GM10248 (cell line): Measurements from ENCODE around the gene DENND2D.
A peak's percentile ranks its signal among the peaks of the same experiment; 100 is the strongest.

Experiments
- CTCF ChIA-PET: fragments of 300-600 bp; sonication (Branson Sonifier 250); formaldehyde crosslinking; extraction: SDS; loops from one replicate; lab custom pipeline; 2021; ENCODE audit warnings: antibody characterized with exemption; lab: Yijun Ruan, JAX
- POLR2A ChIA-PET: fragments of 350-650 bp; sonication (Branson Sonifier 250); formaldehyde crosslinking; extraction: SDS; loops from one replicate; lab custom pipeline; 2020; ENCODE audit warnings: antibody characterized with exemption; lab: Yijun Ruan, JAX
- DNase-seq: peaks from one replicate; pipeline ENCODE4 v3.0.0; 2012; ENCODE audit errors: extremely low spot score
- CTCF ChIP-seq: IDR thresholded peaks from 2 replicates; pipeline ENCODE4 v1.5.1; 2012; ENCODE audit warnings: mild to moderate bottlenecking, low read depth; ENCODE audit errors: extremely low read depth, missing control alignments, control extremely low read depth

Gene DENND2D

GRCh38 chr1:111222308-111223125, 22.1 kb upstream of the DENND2D start:
- peak; percentile 68 for DNase-seq
- ChIA-PET POLR2A (interaction anchor here (0.8 to 1.9 kb wide), 2 partner anchors 19 to 23 kb away, joined by 4 to 7 read pairs; no protein-coding TSS in a partner anchor), CTCF (interaction anchor here (0.7 to 11.1 kb wide), 31 partner anchors 8 to 545 kb away, joined by 3 to 158 read pairs (median 5); partner anchors contain the start of gene DENND2D)
- peak; percentile 82 for TF ChIP-seq CTCF

GRCh38 chr1:111221633-111222291, 21.3 kb upstream of the DENND2D start:
- ChIA-PET CTCF (interaction anchor here (0.8 to 11.1 kb wide), 12 partner anchors 10 to 260 kb away, joined by 3 to 158 read pairs (median 4); partner anchors contain the start of gene DENND2D), POLR2A (interaction anchor here (1.5 to 1.9 kb wide), 2 partner anchors 18 to 19 kb away, joined by 5 to 7 read pairs; no protein-coding TSS in a partner anchor)
- peak; percentile 69 for DNase-seq
- no peak for TF ChIP-seq CTCF

- no peak for DNase-seq
- POLR2A ChIA-PET = interaction anchor here (0.8 to 1.9 kb wide), 3 partner anchors 17 to 22 kb away, joined by 5 to 7 read pairs (median 6); no protein-coding TSS in a partner anchor
- no peak for TF ChIP-seq CTCF
- CTCF ChIA-PET = interaction anchor here (0.8 to 11.1 kb wide), 12 partner anchors 10 to 261 kb away, joined by 3 to 158 read pairs (median 4); partner anchors contain the start of gene DENND2D
Observed at GRCh38 chr1:111221276-111221632, 20.8 kb upstream of the DENND2D start.

- TF ChIP-seq CTCF = no peak
- ChIA-PET CTCF (interaction anchor here (0.7 to 11.1 kb wide), 16 partner anchors 11 to 288 kb away, joined by 3 to 158 read pairs (median 4); partner anchors contain the start of genes CEPT1, DENND2D, DRAM2 and WDR77), POLR2A (interaction anchor here (0.6 to 1.9 kb wide), 5 partner anchors 7 to 81 kb away, joined by 3 to 7 read pairs (median 5); partner anchors contain the start of genes CEPT1 and DRAM2)
- no peak for DNase-seq
Observed at GRCh38 chr1:111220302-111220890, 19.9 kb upstream of the DENND2D start.

- TF ChIP-seq CTCF = no peak
- DNase-seq = peak; percentile 54
- ChIA-PET CTCF (interaction anchor here (0.7 to 11.1 kb wide), 13 partner anchors 9 to 288 kb away, joined by 3 to 158 read pairs (median 7); partner anchors contain the start of genes CEPT1, DENND2D, DRAM2 and WDR77), POLR2A (interaction anchor here (1.1 kb wide), 1 partner anchor 80 kb away, joined by 3 read pairs; the partner anchor contains the start of genes CEPT1 and DRAM2)
Observed at GRCh38 chr1:111219557-111220286, 19.3 kb upstream of the DENND2D start.
